HG02840 (cell line): ENCODE results near the gene NPDC1.
A peak's percentile ranks its signal among the peaks of the same experiment; 100 is the strongest.

Experiments
- ATAC-seq: cut with Tn5 transposase; IDR thresholded peaks from one replicate; pipeline ENCODE4 v1.9.1; 2021; ENCODE audit warnings: mild to moderate bottlenecking, moderate library complexity, moderate number of reproducible peaks; ENCODE audit not compliant: unreplicated experiment, low FRiP score

Gene NPDC1

DNA sequence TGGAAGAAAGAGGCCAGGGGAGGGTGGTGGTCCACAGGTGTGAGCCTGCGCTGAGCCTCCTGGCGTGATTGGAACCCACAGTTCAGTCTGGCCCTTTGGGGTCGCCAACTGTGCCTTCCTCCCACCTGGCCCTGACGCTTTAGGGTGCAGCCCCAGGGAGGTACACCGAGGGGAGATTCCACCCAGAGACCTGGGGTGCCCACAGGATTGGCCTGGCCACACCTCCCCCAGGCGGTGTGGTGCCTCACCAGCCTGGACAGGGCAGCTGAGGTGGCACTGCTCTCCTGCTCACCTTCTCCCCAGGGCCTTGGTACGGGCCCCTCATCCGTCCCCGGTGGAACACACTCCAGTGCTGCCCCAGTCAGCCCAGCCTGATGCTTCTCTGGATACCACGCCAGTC is 48.6 kb downstream of the NPDC1 start:
- ATAC-seq: no peak

DNA sequence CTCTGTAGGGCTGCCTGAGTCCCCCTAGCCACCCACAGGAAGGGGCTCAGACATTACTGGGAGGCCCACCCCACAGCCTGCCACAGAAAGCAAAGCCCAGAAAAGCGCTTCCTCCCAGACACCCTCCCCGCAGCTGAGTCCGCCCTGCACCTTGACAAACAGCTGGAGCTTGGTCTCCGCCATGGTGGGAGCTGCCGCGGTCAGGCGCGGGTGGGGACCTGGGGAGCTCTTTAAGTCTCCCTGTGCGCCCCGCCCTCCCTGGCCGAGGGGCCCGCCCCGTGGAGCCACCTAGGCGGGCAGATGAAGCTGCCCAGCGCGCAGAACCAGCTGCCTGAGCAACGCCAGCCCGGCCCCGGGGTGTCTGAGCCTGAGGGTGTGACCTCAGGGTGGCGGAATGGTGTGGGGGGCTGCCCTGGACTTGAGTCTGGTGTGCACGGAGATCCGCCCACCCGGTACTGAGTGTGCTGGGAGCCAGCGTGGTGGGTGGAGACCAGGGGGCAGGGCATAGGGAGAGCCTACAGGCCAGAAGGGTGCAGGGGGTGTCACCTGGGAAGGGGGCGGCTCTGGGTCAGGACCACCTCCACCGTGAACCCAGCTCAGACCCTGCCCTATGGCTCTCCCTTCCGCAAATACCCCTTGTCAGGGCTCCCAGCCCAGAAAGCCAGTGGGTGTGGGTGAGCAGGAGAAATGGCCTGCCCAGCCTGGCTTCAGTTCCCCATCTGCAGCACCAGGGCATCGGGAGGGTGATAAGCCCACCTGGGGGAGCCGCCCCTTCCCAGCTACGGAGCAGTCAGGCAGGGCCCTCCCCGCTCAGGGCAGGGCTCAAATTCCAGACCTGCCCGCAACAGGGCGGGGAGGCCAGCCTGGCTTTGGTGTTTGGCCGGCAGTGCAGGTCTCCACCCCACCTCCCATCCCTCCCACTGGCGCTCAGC is 49.4 kb downstream of the NPDC1 start, which contains the start of gene CLIC3:
Gene CLIC3, minus strand, starts transcription at position 208 of the 932 bp plus-strand sequence. Its CDS starts 25 bp downstream, at position 183.
- ATAC-seq: no peak

DNA sequence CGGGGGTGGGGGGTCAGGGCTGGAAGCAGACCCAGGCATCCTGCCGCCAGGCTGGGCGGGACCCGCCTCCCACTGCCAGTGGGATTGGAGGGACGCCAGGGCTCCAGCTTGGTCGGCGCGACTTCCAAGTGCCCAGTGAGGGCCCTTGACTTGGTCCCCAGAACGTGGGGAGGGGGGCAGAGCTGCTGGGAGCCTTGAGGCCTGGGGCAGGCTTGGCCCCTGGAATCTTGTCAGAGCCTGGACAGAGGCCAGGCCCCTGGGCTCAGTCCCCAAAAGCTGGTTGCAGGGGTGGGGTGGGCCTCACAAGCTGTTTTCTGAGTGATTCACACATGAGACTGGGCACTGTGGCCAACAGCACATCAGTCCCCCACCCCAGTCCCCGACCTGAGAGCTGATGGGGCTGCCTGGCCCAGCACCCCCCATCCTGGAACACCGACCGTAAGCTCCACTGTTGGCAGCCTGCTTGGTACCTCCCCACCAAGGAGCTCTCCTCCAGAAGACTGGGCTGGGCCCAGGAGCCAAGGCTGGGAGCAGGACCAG is 50.1 kb downstream of the NPDC1 start:
- no peak for ATAC-seq

DNA sequence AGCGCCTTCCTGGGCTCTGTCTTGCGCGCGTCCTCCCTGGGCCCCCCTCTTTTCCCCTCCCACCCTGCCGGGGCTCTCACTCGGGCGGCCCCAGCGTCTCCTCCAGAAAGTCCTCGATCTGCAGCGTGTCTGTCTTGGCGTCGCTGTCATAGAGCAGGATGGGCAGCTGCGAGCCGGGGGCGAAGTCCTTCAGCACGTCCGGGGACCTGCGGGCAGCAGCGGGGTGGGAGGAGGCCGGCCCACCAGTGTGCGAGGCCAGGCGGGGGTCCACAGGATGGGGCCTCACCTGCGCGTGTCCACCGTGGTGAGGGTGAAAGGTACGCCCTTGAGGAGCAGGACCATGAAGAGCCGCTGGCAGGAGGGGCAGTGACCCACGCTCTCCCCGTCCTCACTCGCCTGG is 50.6 kb downstream of the NPDC1 start:
- ATAC-seq: no peak

DNA sequence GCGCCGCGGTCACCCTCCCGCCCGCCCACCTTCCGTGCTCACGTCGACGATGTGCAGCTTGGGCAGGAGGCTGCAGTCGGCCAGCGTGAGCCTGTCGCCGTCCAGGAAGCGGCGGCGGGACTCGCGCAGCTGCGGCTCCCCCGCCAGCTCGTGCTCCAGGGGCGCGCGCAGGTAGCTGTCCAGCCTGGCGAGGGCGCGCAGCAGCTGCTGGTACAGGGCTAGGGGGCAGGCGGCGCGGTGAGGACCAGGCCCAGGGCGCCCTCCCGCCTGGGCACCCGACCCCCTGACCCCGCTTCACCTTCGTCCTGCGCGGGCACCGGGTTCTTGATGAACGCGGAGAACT is 51.1 kb downstream of the NPDC1 start:
- no peak for ATAC-seq

DNA sequence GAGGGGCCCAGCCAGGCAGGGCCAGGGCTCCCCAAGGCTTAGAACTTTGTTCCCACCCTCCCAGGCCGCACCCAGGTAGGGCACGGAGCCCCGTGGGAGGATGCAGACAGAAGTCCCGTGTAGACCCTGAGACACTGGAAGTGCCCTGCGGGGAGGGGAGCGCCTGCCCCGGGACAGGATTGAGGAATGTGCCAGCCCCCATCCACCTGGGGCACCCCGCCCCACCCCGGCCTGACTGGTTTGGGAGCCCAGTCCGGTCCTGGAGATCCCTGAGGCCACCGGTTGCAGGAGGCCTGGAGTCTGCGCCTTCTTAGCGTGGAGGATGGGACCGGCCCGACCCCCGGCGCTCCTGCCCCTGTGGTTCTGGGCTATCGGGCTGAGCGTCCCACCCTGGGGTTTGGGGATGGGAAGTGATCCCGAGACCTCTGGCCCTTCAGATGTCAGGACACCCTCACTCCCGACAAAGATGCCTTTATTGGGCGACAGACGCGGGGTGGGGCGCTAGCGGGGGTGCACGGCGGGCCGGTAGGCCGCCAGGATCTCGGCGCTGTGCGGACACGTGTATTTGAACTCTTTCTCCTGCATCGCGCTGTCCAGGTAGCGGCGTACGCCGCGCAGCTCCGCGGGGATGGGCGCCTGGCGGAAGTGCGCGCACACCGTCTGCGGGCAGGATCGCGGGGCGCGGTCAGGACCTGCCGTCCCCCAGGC is 51.6 kb downstream of the NPDC1 start:
- no peak for ATAC-seq

DNA sequence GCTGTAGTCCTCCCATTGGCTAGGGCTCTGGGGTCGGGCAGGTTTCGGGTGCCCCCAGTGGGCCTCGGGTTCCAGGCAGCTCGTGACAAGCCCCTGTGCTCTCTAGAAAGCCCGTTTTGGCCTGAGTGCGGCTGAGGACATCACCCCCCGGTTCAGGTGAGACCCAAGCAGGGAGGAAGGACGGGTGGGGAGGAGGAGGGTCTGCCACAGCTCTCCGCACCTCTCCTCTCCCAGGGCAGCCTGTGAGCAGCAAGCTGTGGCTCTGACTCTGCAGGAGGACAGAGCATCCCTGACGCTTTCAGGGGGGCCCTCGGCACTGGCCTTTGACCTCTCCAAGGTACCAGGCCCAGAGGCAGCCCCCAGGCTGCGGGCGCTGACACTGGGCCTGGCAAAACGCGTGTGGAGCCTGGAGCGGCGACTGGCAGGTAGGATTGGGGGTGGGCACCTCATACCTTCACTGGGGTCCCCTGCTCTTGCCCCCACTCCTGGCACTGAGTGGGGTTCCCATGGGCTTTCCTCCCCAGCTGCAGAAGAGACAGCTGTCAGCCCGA is 53.1 kb downstream of the NPDC1 start:
- no peak for ATAC-seq

DNA sequence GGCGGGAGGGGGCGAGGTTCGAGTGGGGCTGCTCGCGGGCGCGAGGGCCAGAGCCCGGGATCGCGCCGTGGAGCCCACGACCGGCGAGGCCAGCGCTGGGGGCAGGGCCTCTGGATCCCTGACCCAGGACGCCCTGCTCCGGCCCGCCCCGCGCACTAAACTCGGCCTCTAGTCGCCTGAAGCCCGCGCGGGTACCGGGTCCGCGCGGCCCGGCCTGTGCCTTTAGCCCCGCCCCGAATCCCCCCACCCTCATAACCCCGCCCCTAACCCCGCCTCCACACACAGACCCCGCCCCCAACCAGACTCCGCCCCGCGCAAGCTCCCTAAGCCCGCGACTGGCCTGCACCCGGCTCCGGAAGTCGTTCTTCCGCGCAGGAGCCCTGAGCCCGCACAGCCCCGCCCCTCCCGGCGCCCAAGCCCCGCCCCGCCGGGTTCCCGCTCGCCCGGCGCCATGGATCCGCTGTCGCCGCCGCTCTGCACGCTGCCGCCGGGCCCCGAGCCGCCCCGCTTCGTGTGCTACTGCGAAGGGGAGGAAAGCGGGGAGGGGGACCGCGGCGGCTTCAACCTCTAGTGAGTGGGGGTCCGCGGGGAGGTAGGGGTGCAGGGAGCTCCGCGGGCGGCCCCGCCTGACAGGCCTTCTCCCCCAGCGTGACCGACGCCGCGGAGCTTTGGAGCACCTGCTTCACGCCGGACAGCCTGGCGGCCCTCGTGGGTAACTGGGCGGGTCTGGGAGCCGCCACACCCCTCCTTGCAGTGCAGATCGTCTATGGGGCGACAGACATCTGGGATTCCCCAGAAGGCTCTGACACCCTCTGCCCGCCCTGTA is 53.8 kb downstream of the NPDC1 start, which contains the start of gene PAXX:
Gene PAXX, plus strand, starts transcription at position 430 of the 826 bp plus-strand sequence. Its CDS starts 22 bp downstream, at position 452.
- ATAC-seq: peak; percentile 69

DNA sequence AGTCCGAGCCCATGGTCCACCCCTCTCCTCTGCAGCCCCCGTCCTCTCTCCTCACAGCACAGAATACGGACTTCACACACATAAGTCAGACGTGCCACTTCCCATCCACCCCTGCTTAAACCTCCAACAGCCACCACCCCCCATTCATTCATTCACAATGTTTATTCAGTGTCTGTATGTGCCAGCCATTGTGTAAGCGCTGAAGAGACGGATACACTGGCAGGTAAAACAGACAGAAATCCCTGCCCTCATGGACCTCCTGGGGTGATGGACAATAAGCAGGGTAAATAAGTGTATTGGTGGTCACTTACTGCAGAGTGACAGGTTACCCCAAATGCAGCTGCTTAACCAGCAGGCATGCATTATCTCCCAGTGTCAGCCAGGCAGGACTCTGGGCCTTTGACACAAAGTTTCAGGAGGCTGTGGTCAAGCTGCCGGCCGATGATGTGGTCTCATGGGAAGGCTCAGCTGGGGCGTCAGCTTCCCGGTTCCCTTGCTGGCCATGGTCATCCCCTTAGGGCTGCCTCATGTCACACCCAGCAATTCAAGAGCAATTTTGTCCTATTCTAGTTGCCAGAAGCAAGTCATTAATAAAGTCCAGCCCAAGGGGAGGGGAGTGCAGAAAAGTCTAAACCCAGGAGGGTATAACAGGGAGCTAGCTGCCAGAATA is 55.6 kb downstream of the NPDC1 start:
- ATAC-seq: no peak
